ENCODE measurements around the gene VPS35L.

Gene VPS35L

DNA sequence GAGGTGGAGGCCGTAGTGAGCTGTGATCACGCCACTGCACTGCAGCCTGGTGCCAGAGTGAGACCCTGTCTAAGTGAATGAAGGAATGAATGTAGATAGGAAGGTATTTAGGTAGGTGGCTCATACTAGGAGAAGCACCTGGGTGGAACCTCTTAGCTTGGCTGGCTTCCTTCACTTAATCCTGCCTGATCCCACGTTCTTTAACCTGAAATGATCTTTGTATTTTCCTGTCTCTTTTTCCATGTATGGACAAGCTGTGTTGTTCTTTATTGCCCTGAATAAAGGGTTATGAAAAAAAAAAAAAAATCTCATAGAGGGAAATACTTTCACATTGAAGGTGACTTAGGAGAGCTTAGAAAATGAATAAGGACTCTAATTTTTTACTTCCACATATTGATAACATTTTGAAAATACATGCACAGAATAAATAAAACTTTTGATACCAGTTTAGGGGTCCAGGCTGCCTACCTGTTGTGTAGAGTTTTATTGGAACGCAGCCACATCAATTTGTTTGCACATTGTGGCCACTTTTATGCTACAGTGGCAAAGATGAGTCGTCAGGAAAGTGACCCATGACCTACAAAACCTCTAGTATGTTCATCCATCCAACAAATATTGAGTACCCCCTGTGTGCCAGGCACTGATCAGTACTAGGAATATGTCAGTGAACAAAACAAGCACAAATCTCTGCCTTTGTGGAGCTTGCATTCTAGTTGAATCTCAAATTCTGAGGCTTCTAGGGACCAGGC, 44.6 kb downstream of the VPS35L start:
- no peak for DNase-seq

DNA sequence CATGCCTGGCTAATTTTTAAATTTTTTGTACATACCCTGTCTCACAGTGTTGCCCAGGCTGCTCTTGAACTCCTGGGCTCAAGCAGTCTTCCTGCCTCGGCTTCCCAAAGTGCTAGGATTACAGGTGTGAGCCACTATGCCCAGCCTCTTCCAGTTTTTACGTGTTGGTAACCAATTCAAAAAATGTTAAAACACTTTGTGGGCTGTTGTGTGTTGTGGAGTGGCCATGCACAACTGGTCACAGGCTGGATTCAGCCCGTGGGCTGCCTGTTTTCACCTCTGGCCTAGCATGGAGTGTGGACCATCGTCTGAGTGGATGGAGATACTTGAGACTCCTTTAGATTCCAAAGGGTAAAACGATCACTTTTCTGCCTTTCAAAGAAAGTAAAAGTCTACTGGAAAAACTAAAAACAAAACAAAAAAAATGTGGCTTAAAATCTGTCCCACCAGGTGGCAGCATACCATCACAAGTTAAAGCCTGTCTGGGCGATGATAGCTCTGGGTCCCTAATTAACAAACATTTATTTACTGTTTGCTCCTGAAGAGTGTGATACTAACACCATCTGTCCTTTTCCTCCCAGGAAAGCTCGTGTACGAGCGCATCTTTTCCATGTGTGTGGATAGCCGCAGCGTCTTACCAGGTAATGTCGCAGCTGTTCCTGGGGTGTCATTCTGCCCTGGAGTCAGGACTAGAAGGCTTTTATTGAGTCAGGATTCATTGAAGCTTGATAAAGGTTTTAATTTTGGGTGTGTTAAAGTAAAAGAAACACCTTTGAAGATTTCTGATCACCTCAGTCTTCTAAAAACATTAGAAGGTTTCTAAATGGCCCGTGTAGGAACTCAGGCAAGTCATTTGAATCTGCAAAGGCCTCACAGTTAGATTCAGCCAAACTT, 45.8 kb downstream of the VPS35L start:
- no peak for DNase-seq

- no peak for DNase-seq
Measured at GRCh38 chr16:19604911-19605310, 49.4 kb downstream of the VPS35L start.

DNA sequence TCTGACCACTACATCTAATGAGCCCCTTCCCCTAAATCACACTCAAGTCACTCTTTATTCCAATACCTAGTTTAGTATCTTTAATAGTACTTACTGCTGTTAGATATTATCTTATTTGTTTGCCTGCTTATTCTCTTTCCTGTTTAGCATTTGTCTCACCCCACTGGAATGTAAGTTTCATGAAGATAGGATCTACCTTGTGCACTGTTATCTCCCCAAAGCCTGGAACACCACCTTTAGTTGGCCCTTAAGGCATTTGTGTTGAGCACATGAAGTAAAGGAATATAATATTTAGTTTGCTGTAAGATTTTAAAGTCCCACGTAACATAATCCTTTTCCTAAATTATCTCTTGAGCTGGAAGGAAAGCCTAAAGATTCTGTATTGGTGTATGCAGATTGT, 50.2 kb downstream of the VPS35L start:
- no peak for DNase-seq

GRCh38 chr16:19607616-19608280, 52.2 kb downstream of the VPS35L start:
- DNase-seq = no peak

DNA sequence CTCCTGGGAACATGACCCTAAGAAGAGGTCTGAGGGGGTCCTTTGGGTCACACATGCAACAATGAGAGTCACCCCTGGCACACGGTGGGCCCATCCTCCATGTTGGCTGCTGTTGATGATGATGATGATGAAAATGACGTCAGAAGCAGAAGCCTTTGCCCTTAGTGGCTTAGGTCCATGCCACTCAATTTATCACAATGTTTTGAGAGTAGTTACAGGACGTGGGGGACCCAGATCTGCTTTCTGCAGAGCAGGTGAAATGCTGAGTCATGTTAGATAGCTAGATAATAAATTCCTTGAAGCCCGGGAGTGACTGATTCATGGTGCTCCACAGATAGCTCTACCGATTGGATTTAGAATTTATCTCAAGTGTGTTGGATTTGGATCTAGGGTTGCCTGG, 53.9 kb downstream of the VPS35L start:
- no peak for DNase-seq

- DNase-seq = no peak
Measured at GRCh38 chr16:19610200-19610599, 54.7 kb downstream of the VPS35L start.

DNA sequence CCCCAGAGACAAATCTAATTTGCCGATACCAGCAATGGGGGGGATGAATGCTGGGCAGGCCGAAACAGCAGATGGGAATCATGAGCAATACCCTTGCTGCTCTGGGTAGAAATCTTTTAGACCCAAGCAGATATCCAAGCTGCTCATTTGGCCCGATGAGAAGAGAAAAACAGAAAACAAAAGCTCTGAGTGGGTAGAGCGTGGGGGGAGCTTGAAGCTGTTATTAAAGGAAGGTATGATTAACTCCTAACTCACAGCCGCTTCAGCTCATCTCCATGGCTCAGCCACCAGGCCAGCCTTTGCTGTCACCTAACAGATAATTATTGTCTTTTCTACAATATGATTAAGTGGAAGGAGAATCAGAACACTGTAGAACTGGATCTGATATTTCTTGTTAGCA, 58.3 kb downstream of the VPS35L start:
- no peak for DNase-seq

DNA sequence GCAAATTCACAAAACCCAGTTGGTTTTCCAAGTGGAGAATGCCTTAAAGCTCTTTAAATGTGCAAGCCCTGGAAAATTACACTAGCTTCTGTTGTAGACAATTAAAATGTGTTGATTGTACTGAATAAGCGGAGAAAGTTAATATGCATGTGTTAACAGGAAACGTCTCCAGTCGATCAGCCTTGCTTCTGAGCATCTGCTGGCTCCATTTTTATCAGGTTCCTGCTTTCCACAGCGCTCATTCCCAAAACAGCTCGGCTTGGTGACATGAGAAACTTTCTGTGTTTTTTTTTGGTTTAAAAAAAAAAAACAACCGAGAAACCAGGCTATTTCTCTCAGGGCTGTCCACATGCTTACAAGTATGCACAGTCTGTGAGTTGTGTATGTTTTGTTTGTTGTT, 60.7 kb downstream of the VPS35L start:
- no peak for DNase-seq

GRCh38 chr16:19618876-19619275, 63.4 kb downstream of the VPS35L start:
- no peak for DNase-seq

GRCh38 chr16:19621445-19621844, 65.9 kb downstream of the VPS35L start:
- DNase-seq = no peak

- no peak for DNase-seq
Measured at GRCh38 chr16:19625039-19625438, 69.5 kb downstream of the VPS35L start.

DNA sequence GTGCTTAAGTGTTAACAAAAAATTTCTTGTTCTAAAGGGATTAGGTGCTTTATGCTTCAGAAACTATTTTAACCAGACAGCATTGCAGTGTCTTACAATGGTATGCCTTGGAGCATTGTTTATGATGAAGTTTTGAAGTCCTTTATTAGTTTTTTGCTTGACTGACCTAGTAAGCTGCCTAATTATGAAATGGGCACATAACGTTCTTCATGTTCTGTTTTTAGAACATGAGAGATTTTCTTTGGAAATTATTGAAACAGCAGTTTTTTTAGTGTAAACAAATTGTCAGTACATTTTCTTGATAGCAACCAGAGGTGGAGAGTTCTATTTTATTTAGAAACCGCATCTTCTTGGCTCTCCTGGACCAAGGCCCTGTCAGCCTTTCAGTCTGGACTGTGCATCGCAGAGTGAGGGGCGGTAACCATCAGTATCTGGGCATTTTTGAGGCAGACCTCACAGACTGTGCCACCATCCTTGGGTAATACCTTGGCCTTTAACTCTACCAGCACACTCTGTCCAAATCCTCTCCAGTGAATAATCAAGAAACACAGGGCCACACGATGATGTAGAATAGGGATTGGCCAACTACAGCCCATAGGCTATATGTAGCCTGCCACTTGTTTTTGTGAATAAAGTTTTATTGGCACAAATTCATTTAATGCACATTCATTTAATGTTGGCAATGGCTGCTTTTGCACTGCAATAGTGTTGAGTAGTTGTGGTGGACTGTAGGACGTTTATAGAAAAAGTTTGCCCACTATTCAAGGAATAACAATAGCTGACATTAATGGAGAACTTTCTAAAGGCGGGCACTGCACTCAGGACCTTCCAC, 81.1 kb downstream of the VPS35L start:
- DNase-seq = no peak

DNA sequence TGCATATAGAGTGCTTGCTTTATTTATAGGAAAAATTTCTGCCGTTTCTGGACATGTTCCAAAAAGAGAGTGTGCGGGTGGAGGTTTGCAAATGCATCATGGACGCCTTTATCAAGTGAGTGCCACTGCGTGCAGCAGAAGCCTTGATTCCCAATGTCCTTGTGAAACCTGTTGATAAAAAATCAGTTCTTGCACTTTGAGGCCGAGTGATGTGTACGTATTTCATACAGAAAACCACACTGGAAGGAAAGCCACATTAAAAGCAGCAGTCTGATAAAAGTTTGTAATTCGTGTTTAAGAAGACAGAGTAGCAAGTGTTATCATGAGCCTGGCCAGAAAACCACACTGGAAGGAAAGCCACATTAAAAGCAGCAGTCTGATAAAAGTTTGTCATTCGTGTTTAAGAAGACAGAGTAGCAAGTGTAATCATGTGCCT, 84.5 kb downstream of the VPS35L start:
- no peak for DNase-seq

GRCh38 chr16:19642501-19642900, 87.0 kb downstream of the VPS35L start:
- no peak for DNase-seq

DNA sequence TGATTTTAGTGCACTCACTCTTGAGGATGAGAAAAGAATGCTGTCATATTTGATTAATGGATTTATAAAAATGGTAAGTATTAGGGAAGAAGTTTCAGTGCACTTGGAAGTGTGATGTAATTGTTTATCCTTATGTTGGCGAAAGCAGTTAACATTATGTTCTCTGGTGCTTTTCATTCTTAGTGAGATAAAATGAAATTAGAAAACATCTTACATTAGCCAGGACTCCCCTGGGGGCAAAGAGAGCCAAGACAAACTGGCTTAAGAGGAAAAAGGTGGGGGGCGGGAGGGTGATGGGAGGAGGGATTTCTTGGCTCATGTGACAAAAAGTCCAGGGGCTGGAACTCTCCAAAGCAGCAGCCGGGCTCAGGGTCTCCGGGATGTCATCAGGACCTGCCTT, 89.4 kb downstream of the VPS35L start:
- no peak for DNase-seq

GRCh38 chr16:19645557-19645981, 90.1 kb downstream of the VPS35L start:
- DNase-seq = no peak

- no peak for DNase-seq
Measured at GRCh38 chr16:19649980-19650379, 94.5 kb downstream of the VPS35L start.

- DNase-seq = no peak
Measured at GRCh38 chr16:19654147-19654546, 98.6 kb downstream of the VPS35L start.

DNA sequence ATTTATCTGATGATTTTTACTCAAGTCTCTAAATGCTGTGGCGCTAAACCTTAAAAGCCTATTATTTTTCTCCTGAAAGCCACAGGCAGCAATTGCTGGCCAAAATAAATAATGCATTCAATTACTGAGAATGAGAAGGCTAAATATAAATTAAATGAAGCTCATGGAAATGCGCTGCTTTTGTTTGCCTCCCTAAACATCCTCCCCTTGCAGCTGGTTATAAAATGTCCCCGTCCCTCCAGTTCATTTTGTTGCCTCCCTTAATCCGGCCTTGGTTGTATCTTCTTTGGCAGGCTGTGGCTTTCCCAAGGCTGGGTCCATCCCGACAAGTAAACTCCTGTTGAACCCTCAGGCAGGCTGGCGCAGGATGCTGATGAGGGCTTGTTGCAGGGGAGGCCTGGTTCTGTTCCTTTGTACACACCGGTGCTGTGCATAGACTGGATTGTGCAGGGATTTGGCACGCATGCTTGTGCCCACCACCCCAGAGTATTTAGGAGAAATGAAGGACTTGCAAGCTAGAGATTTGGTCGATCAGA, 99.8 kb downstream of the VPS35L start:
- no peak for DNase-seq

- no peak for DNase-seq
Measured at GRCh38 chr16:19657831-19658230, 102.3 kb downstream of the VPS35L start.

DNA sequence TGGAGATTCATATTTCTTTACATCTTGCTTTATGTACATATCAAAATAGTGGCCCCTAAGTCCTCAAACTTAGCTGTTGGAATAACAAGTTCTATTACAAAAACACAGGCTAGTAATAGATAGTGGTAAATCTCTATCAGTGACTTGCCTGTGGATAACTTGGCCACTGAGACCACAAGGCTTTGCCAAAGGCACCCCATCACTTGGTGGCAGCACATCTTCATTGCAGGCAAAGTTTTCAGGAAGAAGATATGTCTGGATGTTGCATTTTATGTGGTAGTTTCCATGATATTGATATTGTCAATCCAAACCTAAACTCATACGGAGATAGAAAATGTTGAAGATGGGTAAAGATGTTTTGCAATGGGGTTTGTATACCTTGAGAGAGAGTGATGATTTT, 104.1 kb downstream of the VPS35L start:
- no peak for DNase-seq
